Endodermal cell (in vitro differentiated cells): ENCODE results near the gene QRICH2. TPM values are rescaled to one million over a fixed set of nuclear protein-coding genes. Genes with fewer than 3 reads are reported as not detected.

Experiments used
- DNase-seq: peaks from one replicate; pipeline ENCODE4 v3.0.0-alpha.2; 2017
- H3K27ac ChIP-seq: 2 replicates; pipeline ENCODE4 v1.5.1; 2013; ENCODE audit warnings: mild to moderate bottlenecking, low read depth, low read length, moderate library complexity
- H3K27me3 ChIP-seq: 2 replicates; pipeline ENCODE4 v1.6.1; 2013; ENCODE audit warnings: mild to moderate bottlenecking, low read length, moderate library complexity; ENCODE audit not compliant: insufficient read depth, control insufficient read depth, poor library complexity, severe bottlenecking
- H3K36me3 ChIP-seq: 2 replicates; pipeline ENCODE4 v1.7.0; 2013; ENCODE audit warnings: mild to moderate bottlenecking, low read length, moderate library complexity; ENCODE audit not compliant: control insufficient read depth, insufficient read depth
- H3K4me1 ChIP-seq: one replicate; pipeline ENCODE4 v1.7.0; 2013; ENCODE audit warnings: low read length; ENCODE audit not compliant: control insufficient read depth, insufficient read depth
- H3K4me3 ChIP-seq: 2 replicates; pipeline ENCODE4 v1.5.1; 2013; ENCODE audit warnings: mild to moderate bottlenecking, low read length, moderate library complexity
- H3K9ac ChIP-seq: 2 replicates; pipeline ENCODE4 v1.6.1; 2013; ENCODE audit warnings: mild to moderate bottlenecking, low read length, moderate library complexity; ENCODE audit not compliant: poor library complexity, severe bottlenecking; ENCODE audit errors: extremely low read depth
- H3K9me3 ChIP-seq: 2 replicates; pipeline ENCODE4 v1.6.1; 2013; ENCODE audit warnings: mild to moderate bottlenecking, low read length, moderate library complexity; ENCODE audit not compliant: control insufficient read depth
- H3K27ac Mint-ChIP-seq: 2 replicates; pipeline ENCODE4 v1.8.0; 2020; ENCODE audit warnings: mixed read lengths
- H3K27me3 Mint-ChIP-seq: 2 replicates; pipeline ENCODE4 v1.8.0; 2021; ENCODE audit warnings: mild to moderate bottlenecking, mixed read lengths; ENCODE audit not compliant: insufficient read depth
- H3K36me3 Mint-ChIP-seq: 2 replicates; pipeline ENCODE4 v1.8.0; 2020; ENCODE audit warnings: low read depth, mixed read lengths
- H3K4me1 Mint-ChIP-seq: 2 replicates; pipeline ENCODE4 v1.8.0; 2020; ENCODE audit warnings: mixed read lengths
- H3K4me3 Mint-ChIP-seq: 2 replicates; pipeline ENCODE4 v1.8.0; 2020; ENCODE audit warnings: mild to moderate bottlenecking, moderate library complexity, mixed read lengths
- H3K9me3 Mint-ChIP-seq: 2 replicates; pipeline ENCODE4 v1.8.0; 2020; ENCODE audit warnings: mild to moderate bottlenecking, mixed read lengths
- CTCF ChIP-seq: fragments of 200-600 bp; sonication (generic); conservative IDR thresholded peaks from 2 replicates; pipeline ENCODE4 v1.5.0; 2021; ENCODE audit warnings: antibody characterized with exemption, mild to moderate bottlenecking
- WGBS, 2 experiments: methylation state at CpG; one replicate each; pipeline versions ENCODE4 v1.1.5 to v1.1.7; 2013; ENCODE audit warnings: missing lambda C conversion rate in 2 of 2, mixed read lengths in 1 of 2; ENCODE audit not compliant: insufficient coverage in 1 of 2, insufficient read length in 1 of 2; 5-methylcytosine and 5-hydroxymethylcytosine counted together
- total RNA-seq, 2 donors: library from RNA; stranded (reverse); fragmentation: NEBNext Ultra II Directional in 1 of 2; extraction: Animal tissue kit (Norgen Biotek cat#: 25700) in 1 of 2; gene quantifications; 2 replicates in 1 of 2; 3 replicates in 1 of 2; pipeline ENCODE4 v1.2.1, GENCODE V29; 2021

The QRICH2 gene
- total RNA-seq, 2 donors from 2014 or later: 3.5 to 5.0 TPM

- no peak overlapping the region for H3K27ac Mint-ChIP-seq
- H3K4me3 Mint-ChIP-seq: no peak overlapping the region
Observed at GRCh38 chr17:76243826-76244679, 64.0 kb downstream of the QRICH2 start.

GRCh38 chr17:76241691-76242255, 66.3 kb downstream of the QRICH2 start:
- Mint-ChIP-seq H3K27me3 (peaks cover 64% of the 10 kb centered on the region), H3K27ac (no peak overlapping the region)
- H3K36me3 ChIP-seq: no peaks in the 10 kb centered on the region

More at GRCh38 chr17:76243826-76244679, 64.0 kb downstream of the QRICH2 start:
- H3K9me3 Mint-ChIP-seq: no peaks in the 10 kb centered on the region
- DNase-seq: peak; percentile 48
- no peak overlapping the region for H3K27ac ChIP-seq
- no peaks in the 10 kb centered on the region for H3K36me3 ChIP-seq
- H3K9me3 ChIP-seq: no peaks in the 10 kb centered on the region
- H3K27me3 Mint-ChIP-seq: peaks cover 46% of the 10 kb centered on the region
- peaks cover 48% of the 10 kb centered on the region for H3K27me3 ChIP-seq
- H3K36me3 Mint-ChIP-seq: no peaks in the 10 kb centered on the region
- H3K4me1 ChIP-seq: no peaks in the 10 kb centered on the region
- no peak for TF ChIP-seq CTCF
- peaks cover 19% of the 10 kb centered on the region for H3K4me1 Mint-ChIP-seq
- no peak overlapping the region for H3K4me3 ChIP-seq
- 90 to 92% methylated on average over 11 to 12 of the region's 12 CpGs for WGBS, 2 experiments
- H3K9ac ChIP-seq: no peak overlapping the region

GRCh38 chr17:76241204-76241538, 66.9 kb downstream of the QRICH2 start:
- no peaks in the 10 kb centered on the region for H3K9me3 Mint-ChIP-seq
- no peaks in the 10 kb centered on the region for H3K36me3 ChIP-seq
- H3K9ac ChIP-seq: peak overlapping the region; percentile 23
- peak overlapping the region; percentile 86 for H3K27ac Mint-ChIP-seq
- H3K27me3 ChIP-seq: peaks cover 68% of the 10 kb centered on the region
- H3K4me1 Mint-ChIP-seq: peaks cover 10% of the 10 kb centered on the region
- H3K36me3 Mint-ChIP-seq: no peaks in the 10 kb centered on the region
- TF ChIP-seq CTCF: no peak
- no peak for DNase-seq
- 42 to 54% methylated on average over 12 of the region's 12 CpGs for WGBS, 2 experiments
- no peak overlapping the region for H3K27ac ChIP-seq
- no peaks in the 10 kb centered on the region for H3K9me3 ChIP-seq
- H3K4me1 ChIP-seq: no peaks in the 10 kb centered on the region
- H3K4me3 Mint-ChIP-seq: peak overlapping the region; percentile 63
- H3K4me3 ChIP-seq: peak overlapping the region; percentile 80
- H3K27me3 Mint-ChIP-seq: peaks cover 66% of the 10 kb centered on the region

More at GRCh38 chr17:76241691-76242255, 66.3 kb downstream of the QRICH2 start:
- 94% methylated on average over 12 to 15 of the region's 15 CpGs for WGBS, 2 experiments
- TF ChIP-seq CTCF: no peak
- Histone ChIP-seq H3K4me3 (no peak overlapping the region), H3K9ac (no peak overlapping the region), H3K9me3 (no peaks in the 10 kb centered on the region), H3K4me1 (no peaks in the 10 kb centered on the region), H3K27ac (no peak overlapping the region), H3K27me3 (peaks cover 68% of the 10 kb centered on the region)
- H3K4me1 Mint-ChIP-seq: peaks cover 16% of the 10 kb centered on the region
- no peaks in the 10 kb centered on the region for H3K36me3 Mint-ChIP-seq
- peak overlapping the region; percentile 63 for H3K4me3 Mint-ChIP-seq
- DNase-seq: peak; percentile 52
- H3K9me3 Mint-ChIP-seq: no peaks in the 10 kb centered on the region
